K562 (cell line): ENCODE measurements around the gene CFAP157. TPM values are rescaled to one million over a fixed set of nuclear protein-coding genes. Genes with fewer than 3 reads are reported as not detected.

Experiments used
- ATAC-seq: fragments of 200-7000 bp; cut with Tn5 transposase; 3 replicates; pipeline ENCODE4 v1.9.1; 2020; ENCODE audit warnings: moderate library complexity
- BruUV-seq: library from RNA; stranded (reverse); fragments of 400-500 nt; replicated peaks from 2 replicates; lab custom pipeline; 2021; lab: Mats Ljungman, UMichigan
- CTCF ChIA-PET: fragments of 300-600 bp; formaldehyde crosslinking; extraction: SDS; loops from one replicate; lab custom pipeline; 2021; ENCODE audit warnings: low intra/inter-chr PET ratio; lab: Yijun Ruan, JAX
- POLR2A ChIA-PET: fragments of 300-600, 350-650 bp; sonication (Branson Sonifier 250); formaldehyde crosslinking; extraction: SDS; loops from one replicate; lab custom pipeline; 2021; ENCODE audit warnings: antibody characterized with exemption, inconsistent platforms; lab: Yijun Ruan, JAX
- DNase-seq, 4 experiments: peaks; one replicate each; pipeline versions ENCODE4 v3.0.0 to v3.0.0-alpha.2; 2011 to 2018; ENCODE audit warnings: low spot score in 3 of 4, mixed read lengths in 3 of 4; ENCODE audit errors: extremely low read depth in 1 of 4
- FAIRE-seq: peaks from 2 replicates; lab custom pipeline; 2011; peaks lifted over from hg19 to GRCh38; lab: Jason Lieb, UNC
- H2AFZ ChIP-seq: 2 replicates; pipeline ENCODE4 v1.6.0; 2011; ENCODE audit warnings: low read depth, low read length, control low read depth, inconsistent platforms
- H3K27ac ChIP-seq: fragments of 200-600 bp; 3 replicates; pipeline ENCODE4 v1.8.0; 2011; ENCODE audit warnings: low read depth, mild to moderate bottlenecking, control low read depth, inconsistent platforms, low read length, moderate library complexity, mixed read lengths; ENCODE audit errors: extremely low read depth
- H3K27me3 ChIP-seq, 2 experiments: fragments of 300-600 bp in 1 of 2; 2 replicates in 1 of 2; 3 replicates in 1 of 2; pipeline versions ENCODE4 v1.6.0 to v1.8.0; 2011; ENCODE audit warnings: inconsistent platforms in 2 of 2, low read length in 2 of 2, mild to moderate bottlenecking in 1 of 2, mixed read lengths in 1 of 2, moderate library complexity in 1 of 2; ENCODE audit not compliant: control insufficient read depth in 2 of 2, insufficient read depth in 2 of 2
- H3K36me3 ChIP-seq: fragments of 300-600 bp; 3 replicates; pipeline ENCODE4 v1.8.0; 2011; ENCODE audit warnings: mild to moderate bottlenecking, low read length, inconsistent platforms; ENCODE audit not compliant: control insufficient read depth, insufficient read depth
- H3K4me1 ChIP-seq, 2 experiments: fragments of 200-600 bp in 1 of 2; replicated peaks in 1 of 2; 2 replicates in 1 of 2; 3 replicates in 1 of 2; pipeline versions ENCODE4 v1.5.1 to v1.8.0; 2011; ENCODE audit warnings: inconsistent platforms in 2 of 2, low read length in 2 of 2, mild to moderate bottlenecking in 1 of 2, mixed read lengths in 1 of 2, moderate library complexity in 1 of 2; ENCODE audit not compliant: control insufficient read depth in 2 of 2, insufficient read depth in 2 of 2
- H3K4me2 ChIP-seq: 2 replicates; pipeline ENCODE4 v1.6.1; 2011; ENCODE audit warnings: low read length, control low read depth, inconsistent platforms, mixed read lengths; ENCODE audit not compliant: insufficient read depth
- H3K4me3 ChIP-seq: fragments of 200-600 bp; sonication (generic), shearing (Covaris generic); 2 replicates; pipeline ENCODE4 v1.5.1; 2016; ENCODE audit warnings: control low read depth, inconsistent platforms
- H3K79me2 ChIP-seq: fragments of 200-600 bp; 3 replicates; pipeline ENCODE4 v1.8.0; 2011; ENCODE audit warnings: low read length, inconsistent platforms; ENCODE audit not compliant: control insufficient read depth, insufficient read depth
- H3K9ac ChIP-seq, 2 experiments: 2 replicates each; pipeline versions ENCODE4 v1.6.0 to v1.6.1; 2011; ENCODE audit warnings: low read depth in 2 of 2, low read length in 2 of 2, control low read depth in 1 of 2, inconsistent platforms in 1 of 2, mild to moderate bottlenecking in 1 of 2, mixed read lengths in 1 of 2; ENCODE audit not compliant: insufficient read depth in 1 of 2
- H3K9me1 ChIP-seq: one replicate; pipeline ENCODE4 v1.6.0; 2011; ENCODE audit warnings: inconsistent platforms, mild to moderate bottlenecking, low read length, moderate library complexity; ENCODE audit not compliant: control insufficient read depth, insufficient read depth
- H3K9me3 ChIP-seq: replicated peaks from 2 replicates; pipeline ENCODE4 v1.5.1; 2011; ENCODE audit warnings: low read depth, low read length, inconsistent platforms; ENCODE audit not compliant: control insufficient read depth, insufficient read depth
- H4K20me1 ChIP-seq: replicated peaks from 2 replicates; pipeline ENCODE4 v1.6.1; 2011; ENCODE audit warnings: low read length, inconsistent platforms, mixed read lengths; ENCODE audit not compliant: control insufficient read depth, insufficient read depth
- CCAR2 ChIP-seq: fragments of 200-400 bp; formaldehyde crosslinking; IDR thresholded peaks from 2 replicates; pipeline ENCODE4 v1.6.1; 2017; ENCODE audit warnings: mild to moderate bottlenecking, low read depth, low read length
- NFE2 ChIP-seq: IDR thresholded peaks from 2 replicates; pipeline ENCODE4 v1.6.1; 2014; ENCODE audit warnings: antibody characterized with exemption, low read depth
- POU5F1 ChIP-seq: fragments of 150-350 bp; IDR thresholded peaks from 2 replicates; pipeline ENCODE4 v1.6.1; 2014; ENCODE audit warnings: borderline replicate concordance, low read length, low read depth, mild to moderate bottlenecking; ENCODE audit not compliant: partially characterized antibody
- RBM39 ChIP-seq: fragments of 200-400 bp; formaldehyde crosslinking; optimal IDR thresholded peaks from 2 replicates; pipeline ENCODE3; 2018; ENCODE audit warnings: low read depth, low read length
- ZNF778 ChIP-seq: fragments of 450-650 bp; formaldehyde crosslinking; IDR thresholded peaks from 2 replicates; pipeline ENCODE4 v1.4.0; 2020; ENCODE audit warnings: mild to moderate bottlenecking, moderate library complexity
- WGBS: fragments of 100-300 bp; shearing (Covaris generic); methylation state at CpG from one replicate; pipeline ENCODE4 v1.1.6; 2016; ENCODE audit warnings: low coverage, mixed read lengths; ENCODE audit not compliant: insufficient coverage; ENCODE audit errors: missing lambda C conversion rate; 5-methylcytosine and 5-hydroxymethylcytosine counted together
- in situ Hi-C: fragments of 300-500 bp; cut with MboI; formaldehyde crosslinking; loops from 4 replicates; pipeline ENCODE4 v1.15.0; 2018; ENCODE audit warnings: inconsistent platforms, mixed read lengths
- intact Hi-C: fragments of 100-400 bp; cut with micrococcal nuclease; formaldehyde crosslinking; loops from 2 replicates; pipeline ENCODE4 v1.14.2; 2022
- polyA plus RNA-seq, 8 experiments: library from polyadenylated mRNA; depleted of rRNA in 4 of 8; stranded (reverse) in 5 of 8; unstranded in 3 of 8; fragments of >200 nt; fragmentation: Nextera tagmentation in 2 of 8; fragmentation: Illumina TruSeq in 1 of 8; extraction: Ambion mirVana in 2 of 8; extraction: Trizol in 1 of 8; gene quantifications; 2 replicates each; pipeline versions ENCODE4 v1.2.1 to v1.2.3, GENCODE V29; 2011 to 2014; ENCODE audit warnings: inconsistent platforms in 1 of 8, missing spikeins in 1 of 8
- total RNA-seq, 7 experiments: library from RNA; depleted of rRNA in 6 of 7; stranded (reverse); fragments of >200 nt in 6 of 7; fragmentation: Illumina TruSeq in 2 of 7; extraction: Trizol in 2 of 7; gene quantifications; 2 replicates each; pipeline versions ENCODE4 v1.2.1 to v1.2.3, GENCODE V29; 2011 to 2021; ENCODE audit warnings: low replicate concordance in 1 of 7
- TF ChIP-seq, protein P1 (sequence below): fragments of 200-800 bp; sonication (Bioruptor generic); IDR thresholded peaks from 2 replicates; pipeline ENCODE4 v1.6.1; 2017; ENCODE audit warnings: missing genetic modification characterization, missing compliant biosample characterization

The CFAP157 gene
- total and polyA plus RNA-seq, 9 of the 15 experiments (the other 6 are each of a cell fraction or from before 2014, with no cell fraction given): 0.03 TPM; not detected in 8

DNA sequence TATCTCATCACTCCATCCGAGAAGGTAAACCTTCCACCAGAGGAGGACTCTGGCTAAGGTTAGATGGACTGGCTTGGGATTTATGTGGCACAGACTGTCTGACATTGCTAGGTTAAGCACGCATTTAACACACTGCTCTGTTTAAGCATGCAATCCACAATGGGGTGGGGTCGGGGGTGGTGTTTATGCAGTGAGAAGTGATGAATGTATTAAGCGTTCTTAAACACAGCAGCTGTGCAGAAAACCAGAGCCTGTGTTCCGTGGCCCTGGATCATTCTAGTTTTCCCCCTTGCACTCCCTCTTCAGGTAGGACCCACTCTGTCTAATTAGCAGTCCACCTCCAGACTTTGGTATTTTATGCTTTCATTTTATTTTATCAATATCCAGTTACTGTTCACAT is 48.4 kb upstream of the CFAP157 start:
- H3K9me3 ChIP-seq: no peaks in the 10 kb centered on the region; the same call in 1 of the 2 replicates
- ATAC-seq (no peak), DNase-seq (no peak), FAIRE-seq (peak; percentile 54)
- POLR2A ChIA-PET: no interaction called here
- no peaks in the 10 kb centered on the region for H3K27me3 ChIP-seq
- no peak overlapping the region for H2AFZ ChIP-seq
- intact Hi-C loops: no loop called here
- H3K4me2 ChIP-seq: no peak overlapping the region
- peaks cover 0 to 3% of the 10 kb centered on the region in 2 experiments; a peak in 2 of 5 replicates for H3K4me1 ChIP-seq
- H3K9ac ChIP-seq: no peak overlapping the region
- in situ Hi-C loops: no loop called here
- WGBS: 57% methylated on average over 5 of the region's 5 CpGs
- no peak for TF ChIP-seq RBM39
- TF ChIP-seq, protein P1, sequence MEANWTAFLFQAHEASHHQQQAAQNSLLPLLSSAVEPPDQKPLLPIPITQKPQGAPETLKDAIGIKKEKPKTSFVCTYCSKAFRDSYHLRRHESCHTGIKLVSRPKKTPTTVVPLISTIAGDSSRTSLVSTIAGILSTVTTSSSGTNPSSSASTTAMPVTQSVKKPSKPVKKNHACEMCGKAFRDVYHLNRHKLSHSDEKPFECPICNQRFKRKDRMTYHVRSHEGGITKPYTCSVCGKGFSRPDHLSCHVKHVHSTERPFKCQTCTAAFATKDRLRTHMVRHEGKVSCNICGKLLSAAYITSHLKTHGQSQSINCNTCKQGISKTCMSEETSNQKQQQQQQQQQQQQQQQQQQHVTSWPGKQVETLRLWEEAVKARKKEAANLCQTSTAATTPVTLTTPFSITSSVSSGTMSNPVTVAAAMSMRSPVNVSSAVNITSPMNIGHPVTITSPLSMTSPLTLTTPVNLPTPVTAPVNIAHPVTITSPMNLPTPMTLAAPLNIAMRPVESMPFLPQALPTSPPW: no peak
- TF ChIP-seq ZNF778 (CRISPR knock-in tag): no peak
- TF ChIP-seq CCAR2: no peak
- TF ChIP-seq NFE2: no peak
- no peak for TF ChIP-seq POU5F1
- no peaks in the 10 kb centered on the region for H3K9me1 ChIP-seq
- peaks cover 40% of the 10 kb centered on the region; the same call in 2 of the 3 replicates for H3K36me3 ChIP-seq
- no TSS peak for BruUV-seq
- H3K79me2 ChIP-seq: no peaks in the 10 kb centered on the region
- H4K20me1 ChIP-seq: no peaks in the 10 kb centered on the region
- CTCF ChIA-PET: no interaction called here
- no peak overlapping the region for H3K4me3 ChIP-seq
- no peak overlapping the region for H3K27ac ChIP-seq
